Embryonic facial prominence (tissue), 1 donor: ENCODE data around the gene HCN4.

ENCODE experiments used
- DNase-seq: peaks from one replicate; pipeline ENCODE4 v3.0.0-alpha.2; 2016; ENCODE audit errors: extremely low spot score

HCN4 gene

GRCh38 chr15:73380661-73381060 lies 11.9 kb upstream of the HCN4 start:
- DNase-seq, result no peak

DNA sequence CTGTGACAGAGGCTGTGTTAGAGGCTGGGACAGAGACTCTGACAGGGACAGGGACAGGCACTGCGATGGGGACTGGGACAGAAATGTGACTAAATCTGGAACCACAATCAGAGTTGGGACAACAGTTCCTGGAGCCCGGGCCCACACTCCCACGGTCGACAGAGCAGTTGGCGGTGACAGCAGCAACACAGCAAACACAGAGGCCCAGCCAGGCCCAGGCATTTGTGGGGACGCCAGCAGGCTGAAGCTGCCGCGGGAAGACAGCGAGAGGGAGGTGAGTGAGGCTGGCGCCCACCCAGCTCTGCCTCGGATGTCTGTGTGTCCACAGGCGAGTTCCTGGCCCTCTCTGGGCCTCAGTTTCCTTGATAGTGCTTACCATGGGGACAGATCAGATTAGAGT lies 9.3 kb upstream of the HCN4 start:
- DNase-seq, result no peak

- DNase-seq, result no peak
Measured at GRCh38 chr15:73375755-73376305, 7.1 kb upstream of the HCN4 start.

GRCh38 chr15:73375012-73375411 lies 6.3 kb upstream of the HCN4 start:
- DNase-seq, result no peak

DNA sequence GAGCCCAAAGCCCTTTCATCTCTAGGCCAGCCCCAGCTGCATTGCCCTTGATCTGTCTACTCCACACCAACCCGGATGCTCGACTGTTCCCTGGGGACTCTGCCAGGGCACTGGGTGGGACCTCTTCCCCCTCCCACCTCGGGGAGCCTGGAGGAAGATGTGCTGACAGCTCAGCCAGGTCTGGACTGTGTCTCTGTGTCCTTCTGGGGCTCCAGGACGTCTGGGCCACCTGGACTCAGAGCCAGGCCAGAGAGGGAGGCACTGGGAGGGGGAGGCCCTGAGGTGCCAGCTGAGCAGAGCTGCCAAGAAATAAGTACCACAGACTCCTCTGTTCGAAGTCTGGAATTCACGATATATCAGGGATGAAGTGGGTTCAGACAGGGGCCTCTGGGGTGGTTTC lies 5.8 kb upstream of the HCN4 start:
- no peak for DNase-seq

GRCh38 chr15:73373221-73373620 lies 4.5 kb upstream of the HCN4 start:
- DNase-seq, result no peak

GRCh38 chr15:73371812-73372211 lies 3.1 kb upstream of the HCN4 start:
- DNase-seq, result no peak

DNA sequence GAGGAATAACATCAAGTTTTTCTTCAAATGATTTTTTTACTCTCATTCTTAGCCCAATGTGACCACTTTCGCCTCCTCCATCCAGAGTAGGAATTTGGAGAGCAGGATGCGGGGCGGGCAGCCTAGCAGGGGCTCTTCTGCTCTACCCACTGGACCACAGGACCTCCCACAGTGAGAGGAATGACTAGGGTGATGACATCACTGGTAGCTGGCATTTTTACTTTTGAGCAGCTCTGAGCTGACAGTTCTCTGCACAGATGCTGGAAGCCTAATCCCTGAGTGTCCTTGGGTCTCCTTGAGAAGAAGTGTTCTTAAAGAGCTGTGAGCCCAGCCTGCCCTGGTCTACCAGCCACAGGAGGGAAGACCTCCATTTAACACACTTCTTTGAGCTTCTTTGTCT lies 1.4 kb upstream of the HCN4 start:
- no peak for DNase-seq

DNA sequence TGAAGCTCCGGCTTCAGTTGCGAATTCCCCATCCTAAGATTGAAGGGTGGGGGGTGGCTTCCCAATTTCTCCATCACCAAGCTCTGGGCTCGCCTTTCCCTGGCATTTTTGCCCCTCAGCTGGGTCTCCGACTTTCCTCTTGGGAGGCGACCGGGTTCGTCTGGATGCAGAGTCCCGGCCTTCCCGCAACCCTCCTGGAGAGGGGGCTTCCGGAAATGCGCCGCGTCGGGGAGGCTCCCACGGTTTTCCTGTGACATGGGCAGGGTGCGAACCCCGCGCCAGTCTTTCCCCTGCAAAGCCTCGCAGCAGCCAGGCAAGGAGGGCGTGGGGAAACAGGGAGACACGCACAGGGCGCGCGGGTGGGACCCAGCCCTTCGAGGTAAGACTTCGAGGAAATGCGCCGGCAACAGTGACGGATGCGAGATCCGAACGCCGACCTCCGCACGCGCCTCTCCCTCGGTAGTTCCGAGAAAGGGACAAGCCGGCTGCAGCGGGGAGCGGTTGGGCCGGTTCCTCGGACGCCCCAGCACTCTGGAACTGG lies 466 bp upstream of the HCN4 start:
- no peak for DNase-seq

- DNase-seq, result no peak
Measured at GRCh38 chr15:73367624-73368300, 996 bp downstream of the HCN4 start.

- no peak for DNase-seq
Measured at GRCh38 chr15:73366766-73367623, 1.8 kb downstream of the HCN4 start.

DNA sequence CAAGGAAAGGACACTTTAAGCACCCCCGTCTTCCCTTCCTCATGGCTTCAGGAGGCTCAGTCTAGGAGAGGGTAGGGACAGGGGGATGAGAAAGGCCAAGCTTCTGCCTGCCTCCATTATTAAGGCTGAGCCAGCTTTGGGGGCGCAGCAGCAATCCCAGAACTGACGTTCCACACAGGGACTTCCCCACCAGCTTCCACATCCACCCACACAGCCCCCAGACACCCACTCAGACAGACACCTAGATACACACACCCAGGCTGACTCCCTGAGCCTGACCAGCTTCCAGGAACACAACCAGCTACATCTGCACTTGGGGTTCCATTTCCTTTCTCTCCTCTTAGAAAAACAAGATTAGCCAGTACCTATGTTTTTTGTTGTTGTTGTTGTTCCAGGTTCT lies 4.7 kb downstream of the HCN4 start:
- no peak for DNase-seq

- no peak for DNase-seq
Measured at GRCh38 chr15:73362900-73363299, 5.9 kb downstream of the HCN4 start.

DNA sequence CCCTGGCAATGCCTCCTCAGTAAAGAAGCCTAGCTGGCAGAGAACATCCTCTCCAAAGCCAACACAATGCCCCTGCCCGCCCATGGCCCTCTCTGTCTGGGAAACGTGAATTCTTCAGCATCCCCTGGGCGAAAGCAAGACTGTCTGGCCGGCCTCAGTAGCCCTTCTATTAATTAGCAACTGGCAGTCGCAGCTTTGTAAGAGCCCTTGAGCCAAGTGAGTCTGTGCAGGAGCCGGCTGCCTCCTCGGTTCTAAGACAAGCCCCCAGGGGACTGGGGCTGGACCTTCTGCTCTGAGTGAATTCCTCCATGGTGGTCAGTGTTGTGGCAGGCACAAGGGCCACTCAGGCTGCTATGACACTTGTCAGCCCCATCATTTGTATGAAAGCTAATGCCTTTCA lies 7.4 kb downstream of the HCN4 start:
- no peak for DNase-seq

DNA sequence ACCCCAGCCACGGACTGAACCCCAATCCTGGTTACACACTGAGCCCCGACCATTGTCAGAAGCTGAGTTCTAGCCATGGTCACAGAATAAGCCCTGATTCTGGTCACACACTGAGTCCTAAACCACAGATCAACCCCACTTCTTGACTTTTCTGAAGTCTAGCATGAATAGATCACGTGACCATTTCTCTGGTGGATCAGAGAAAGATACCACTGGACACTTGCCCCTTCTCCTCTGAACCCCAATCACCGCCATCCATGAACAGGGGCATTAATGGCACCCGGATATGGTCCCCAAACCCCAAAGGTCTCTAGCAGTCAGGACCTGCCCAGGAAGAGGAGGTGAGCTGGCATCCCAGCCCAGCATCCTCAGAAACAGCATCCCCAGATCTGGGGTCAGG lies 9.1 kb downstream of the HCN4 start:
- no peak for DNase-seq

GRCh38 chr15:73357999-73358665 lies 10.6 kb downstream of the HCN4 start:
- no peak for DNase-seq

DNA sequence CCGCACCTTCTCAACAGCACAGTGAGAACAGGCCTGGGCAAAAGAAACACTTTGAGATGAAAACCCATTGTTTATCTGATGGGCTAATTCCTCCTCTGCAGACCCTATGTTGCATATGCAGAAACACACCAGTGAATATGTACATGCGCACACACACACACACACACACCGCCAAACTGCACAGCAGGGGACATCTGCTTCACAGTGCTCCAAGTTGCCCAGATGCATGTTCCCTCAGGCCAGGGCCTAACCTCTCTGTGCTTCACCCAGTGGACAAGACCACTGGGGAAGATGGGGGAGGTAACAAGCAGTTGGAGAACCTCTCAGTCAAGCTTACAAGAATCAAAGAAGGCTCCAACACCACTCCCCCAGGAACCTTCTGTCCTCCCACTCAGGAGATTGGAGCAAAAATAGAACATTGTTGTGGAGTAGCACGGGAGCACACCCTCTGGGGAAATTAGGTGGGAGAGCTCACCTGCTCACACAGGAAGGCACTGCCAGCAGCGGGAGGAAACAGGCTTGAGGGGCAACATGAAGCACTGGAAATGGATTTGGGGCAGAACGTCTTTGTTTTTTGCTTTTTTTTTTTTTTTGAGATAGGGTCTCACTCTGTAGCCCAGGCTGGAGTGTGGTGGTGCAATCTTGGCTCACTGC lies 13.0 kb downstream of the HCN4 start:
- no peak for DNase-seq

GRCh38 chr15:73354241-73354640 lies 14.5 kb downstream of the HCN4 start:
- DNase-seq, result no peak

- no peak for DNase-seq
Measured at GRCh38 chr15:73353734-73354133, 15.0 kb downstream of the HCN4 start.

GRCh38 chr15:73352082-73352481 lies 16.7 kb downstream of the HCN4 start:
- no peak for DNase-seq

GRCh38 chr15:73349191-73349590 lies 19.6 kb downstream of the HCN4 start:
- DNase-seq, result no peak
